ENCODE measurements around the gene SHLD1. TPM values are rescaled to one million over a fixed set of nuclear protein-coding genes. Genes with fewer than 3 reads are reported as not detected.

Gene SHLD1
- total RNA-seq, 1 donor from 2014 or later, result 6.1 TPM

- no peak for DNase-seq (ENCODE audit: low spot score in 2 of 2)
- no peak for FAIRE-seq
These were observed 59.3 kb downstream of the SHLD1 start for GRCh38 chr20:5809495-5809894.

- FAIRE-seq, result no peak
- no peak for DNase-seq (ENCODE audit: low spot score in 2 of 2)
These were observed 60.7 kb downstream of the SHLD1 start for GRCh38 chr20:5810800-5811422.

- no peak for FAIRE-seq
- no peak for DNase-seq (ENCODE audit: low spot score in 2 of 2)
These were observed 61.5 kb downstream of the SHLD1 start for GRCh38 chr20:5811746-5812145.

- no peak for DNase-seq (ENCODE audit: low spot score in 2 of 2)
- no peak for FAIRE-seq
These were observed 68.1 kb downstream of the SHLD1 start for GRCh38 chr20:5818346-5818681.

- FAIRE-seq (no peak), DNase-seq (ENCODE audit: low spot score in 2 of 2) (no peak)
These were observed 70.5 kb downstream of the SHLD1 start for GRCh38 chr20:5820738-5821137.

GRCh38 chr20:5821627-5822215, 71.5 kb downstream of the SHLD1 start:
- FAIRE-seq (no peak), DNase-seq (ENCODE audit: low spot score in 2 of 2) (no peak)

- no peak for FAIRE-seq
- DNase-seq (ENCODE audit: low spot score in 2 of 2), result no peak
These were observed 72.4 kb downstream of the SHLD1 start for GRCh38 chr20:5822569-5822968.

GRCh38 chr20:5825130-5825719, 75.0 kb downstream of the SHLD1 start:
- DNase-seq (ENCODE audit: low spot score in 2 of 2) (no peak), FAIRE-seq (no peak)

GRCh38 chr20:5827098-5827853, 77.1 kb downstream of the SHLD1 start:
- DNase-seq (ENCODE audit: low spot score in 2 of 2) (no peak), FAIRE-seq (no peak)

GRCh38 chr20:5827861-5828260, 77.7 kb downstream of the SHLD1 start:
- no peak for FAIRE-seq

GRCh38 chr20:5829241-5829809, 79.1 kb downstream of the SHLD1 start:
- DNase-seq (ENCODE audit: low spot score in 2 of 2) (no peak), FAIRE-seq (no peak)

More at GRCh38 chr20:5827861-5828260, 77.7 kb downstream of the SHLD1 start:
- DNase-seq (ENCODE audit: low spot score in 2 of 2), result no peak

- no peak for FAIRE-seq
- no peak for DNase-seq (ENCODE audit: low spot score in 2 of 2)
These were observed 81.5 kb downstream of the SHLD1 start for GRCh38 chr20:5831539-5832237.

- DNase-seq (ENCODE audit: low spot score in 2 of 2) (no peak), FAIRE-seq (no peak)
These were observed 83.2 kb downstream of the SHLD1 start for GRCh38 chr20:5833309-5833941.

GRCh38 chr20:5834436-5835005, 84.3 kb downstream of the SHLD1 start:
- no peak for DNase-seq (ENCODE audit: low spot score in 2 of 2)
- FAIRE-seq, result no peak

- no peak for DNase-seq (ENCODE audit: low spot score in 2 of 2)
- no peak for FAIRE-seq
These were observed 85.2 kb downstream of the SHLD1 start for GRCh38 chr20:5835321-5835821.

- FAIRE-seq (no peak), DNase-seq (ENCODE audit: low spot score in 2 of 2) (no peak)
These were observed 85.7 kb downstream of the SHLD1 start for GRCh38 chr20:5835871-5836270.

- no peak for DNase-seq (ENCODE audit: low spot score in 2 of 2)
- FAIRE-seq, result no peak
These were observed 86.4 kb downstream of the SHLD1 start for GRCh38 chr20:5836569-5836968.

GRCh38 chr20:5840411-5841002, 90.3 kb downstream of the SHLD1 start:
- FAIRE-seq (no peak), DNase-seq (ENCODE audit: low spot score in 2 of 2) (no peak)

- FAIRE-seq, result no peak
- DNase-seq (ENCODE audit: low spot score in 2 of 2), result no peak
These were observed 91.3 kb downstream of the SHLD1 start for GRCh38 chr20:5841522-5841921.

Measured in frontal cortex (tissue), 4 donors.